Measurements from ENCODE around the gene KCNC1. TPM values are rescaled to one million over a fixed set of nuclear protein-coding genes. Genes with fewer than 3 reads are reported as not detected.

The KCNC1 gene
- total RNA-seq, 2 experiments from 2014 or later: not detected

DNA sequence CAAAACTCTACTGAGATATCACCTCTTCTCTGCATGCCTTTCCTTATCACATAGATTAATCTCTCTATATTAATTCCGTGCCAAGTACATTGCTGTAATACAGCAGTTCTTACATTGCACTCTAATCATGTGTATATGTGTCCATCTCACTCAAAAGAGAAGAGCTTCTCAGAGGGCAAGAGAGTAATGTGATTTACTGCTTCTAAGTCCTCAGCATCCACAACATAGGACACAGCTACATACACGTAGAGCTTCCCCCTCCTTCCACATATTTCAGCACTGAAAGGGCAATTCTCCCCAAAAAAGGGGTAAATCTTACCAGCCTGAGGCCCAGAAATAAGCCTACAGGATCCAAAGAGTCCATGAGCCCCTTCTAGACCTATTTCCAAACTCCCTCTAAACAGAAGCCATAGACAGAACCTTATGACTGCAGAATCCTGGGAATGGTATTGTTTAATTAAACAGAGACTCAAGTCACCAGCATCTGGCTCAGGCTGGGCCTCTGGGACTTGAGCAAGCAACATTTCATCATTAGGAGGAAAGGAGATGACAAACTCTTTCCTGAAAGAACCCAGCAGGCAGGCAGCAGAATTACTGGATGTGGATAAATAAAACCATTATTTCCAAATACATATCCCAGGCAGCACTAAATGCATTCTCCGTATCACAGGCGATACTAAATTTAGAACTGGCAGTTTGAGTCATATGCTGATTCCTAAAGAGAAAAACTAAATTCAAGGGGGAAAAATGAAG, 87.2 kb downstream of the KCNC1 start:
- Mint-ChIP-seq H3K27me3 (no peaks in the 10 kb centered on the region), H3K4me1 (ENCODE audit: low read depth) (no peaks in the 10 kb centered on the region), H3K27ac (no peak overlapping the region), H3K4me3 (no peak overlapping the region), H3K9me3 (no peaks in the 10 kb centered on the region), H3K36me3 (peaks cover 2% of the 10 kb centered on the region)
- ChIA-PET CTCF (no interaction called here), POLR2A (no interaction called here)
- intact Hi-C loops (cut with micrococcal nuclease): no loop called here
- no peak for DNase-seq

DNA sequence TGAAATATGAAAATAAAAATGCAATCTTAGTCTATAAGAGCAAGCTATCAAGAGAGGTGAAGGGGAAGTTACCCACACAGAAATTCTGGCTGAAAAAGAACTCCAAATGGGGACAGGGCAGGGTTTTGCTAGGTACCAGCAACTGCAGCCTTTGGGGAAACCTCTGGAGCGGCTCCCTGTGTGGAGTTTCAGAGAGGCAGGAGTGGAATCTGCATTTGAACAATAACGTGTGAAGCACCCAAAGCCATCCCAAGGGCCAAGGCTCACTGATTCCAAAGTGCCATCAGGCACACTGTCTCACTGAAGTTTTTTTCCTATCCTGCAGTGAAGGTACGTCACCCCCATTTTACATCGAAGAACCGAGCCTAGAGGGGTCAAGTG, 87.8 kb downstream of the KCNC1 start:
- peaks cover 2% of the 10 kb centered on the region for H3K36me3 Mint-ChIP-seq
- no peak overlapping the region for H3K27ac Mint-ChIP-seq
- intact Hi-C loops (cut with micrococcal nuclease): no loop called here
- H3K9me3 Mint-ChIP-seq: no peaks in the 10 kb centered on the region
- POLR2A ChIA-PET: no interaction called here
- no peak for DNase-seq
- no peaks in the 10 kb centered on the region for H3K27me3 Mint-ChIP-seq
- CTCF ChIA-PET: no interaction called here
- no peaks in the 10 kb centered on the region for H3K4me1 Mint-ChIP-seq (ENCODE audit: low read depth)
- no peak overlapping the region for H3K4me3 Mint-ChIP-seq

DNA sequence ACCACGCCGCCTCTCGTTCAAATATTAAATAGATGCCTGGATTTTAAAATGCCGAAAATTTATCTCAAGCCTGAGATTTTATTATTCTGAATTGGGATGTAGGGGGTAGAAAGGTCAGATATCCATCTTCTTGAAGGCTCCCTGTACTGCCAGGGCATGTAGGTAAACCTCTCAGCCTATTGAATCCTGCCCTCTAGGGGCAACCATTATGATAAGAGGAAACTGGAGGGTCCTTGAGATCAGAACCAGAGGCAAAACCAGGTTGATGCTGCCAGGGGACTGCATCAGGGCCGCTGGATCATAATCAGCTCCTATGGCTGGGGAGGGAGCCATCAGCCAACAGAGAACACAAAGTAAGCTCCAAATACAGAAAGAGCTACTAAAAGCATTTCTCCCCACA, 92.4 kb downstream of the KCNC1 start:
- Mint-ChIP-seq H3K4me3 (no peak overlapping the region), H3K36me3 (peaks cover 2% of the 10 kb centered on the region), H3K4me1 (ENCODE audit: low read depth) (no peaks in the 10 kb centered on the region), H3K27ac (no peak overlapping the region), H3K27me3 (no peaks in the 10 kb centered on the region), H3K9me3 (no peaks in the 10 kb centered on the region)
- DNase-seq: no peak
- intact Hi-C loops (cut with micrococcal nuclease): no loop called here
- ChIA-PET CTCF (interaction anchor here (1.0 kb wide), 1 partner anchor 38 kb away, joined by 3 read pairs; no protein-coding TSS in a partner anchor), POLR2A (no interaction called here)

DNA sequence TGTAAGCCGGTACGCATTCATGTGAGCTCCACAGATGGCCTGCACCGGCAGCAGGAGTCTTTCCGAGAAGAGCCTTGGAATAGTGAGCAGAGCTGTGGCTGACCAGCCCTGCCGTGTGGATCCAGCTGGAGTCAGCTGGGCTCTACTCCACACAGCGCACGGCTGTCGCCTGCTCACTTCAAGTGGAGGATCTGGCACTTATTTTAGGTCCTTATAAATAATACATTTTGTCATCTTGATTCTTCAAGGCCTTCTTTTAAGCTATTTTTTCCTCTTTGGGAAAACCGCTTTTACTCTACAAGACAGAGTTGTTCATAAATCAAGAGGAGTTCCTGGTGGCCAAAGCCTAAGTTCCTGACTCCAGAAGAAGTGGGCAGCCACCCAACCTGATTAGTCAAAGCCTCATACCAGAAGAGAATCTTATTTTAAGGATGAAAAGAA, 93.8 kb downstream of the KCNC1 start:
- Mint-ChIP-seq H3K36me3 (peaks cover 6% of the 10 kb centered on the region), H3K4me1 (ENCODE audit: low read depth) (no peaks in the 10 kb centered on the region), H3K9me3 (no peaks in the 10 kb centered on the region), H3K27me3 (no peaks in the 10 kb centered on the region), H3K27ac (no peak overlapping the region), H3K4me3 (no peak overlapping the region)
- ChIA-PET POLR2A (no interaction called here), CTCF (no interaction called here)
- DNase-seq: no peak
- intact Hi-C loops (cut with micrococcal nuclease): no loop called here

- POLR2A ChIA-PET: no interaction called here
Observed at GRCh38 chr11:17831228-17831627, 96.6 kb downstream of the KCNC1 start.

DNA sequence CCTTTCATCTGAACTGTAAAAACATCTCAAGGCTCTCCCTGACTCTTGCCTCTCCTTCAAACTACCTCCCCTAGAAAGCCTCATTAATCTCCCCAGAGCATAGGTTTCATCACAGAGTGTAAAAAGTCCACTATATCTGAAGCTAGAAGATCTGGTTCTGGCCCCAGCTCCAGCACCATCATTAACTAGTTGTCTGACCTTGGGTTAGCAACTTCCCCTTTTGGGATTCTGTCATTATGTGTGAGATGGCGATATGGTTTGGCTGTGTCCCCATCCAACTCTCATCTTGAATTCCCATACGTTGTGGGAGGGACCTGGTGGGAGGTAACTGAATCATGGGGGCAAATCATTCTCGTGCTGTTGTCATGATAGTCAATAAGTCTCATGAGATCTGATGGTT, 97.3 kb downstream of the KCNC1 start:
- DNase-seq: no peak
- Mint-ChIP-seq H3K9me3 (no peaks in the 10 kb centered on the region), H3K36me3 (peaks cover 6% of the 10 kb centered on the region), H3K27me3 (no peaks in the 10 kb centered on the region), H3K4me3 (no peak overlapping the region), H3K4me1 (ENCODE audit: low read depth) (no peaks in the 10 kb centered on the region), H3K27ac (no peak overlapping the region)
- intact Hi-C loops (cut with micrococcal nuclease): no loop called here
- POLR2A ChIA-PET: no interaction called here
- CTCF ChIA-PET: no interaction called here

More at GRCh38 chr11:17831228-17831627, 96.6 kb downstream of the KCNC1 start:
- CTCF ChIA-PET: no interaction called here
- no peaks in the 10 kb centered on the region for H3K4me1 Mint-ChIP-seq (ENCODE audit: low read depth)
- no peak overlapping the region for H3K27ac Mint-ChIP-seq
- intact Hi-C loops (cut with micrococcal nuclease): no loop called here
- H3K4me3 Mint-ChIP-seq: no peak overlapping the region
- H3K36me3 Mint-ChIP-seq: peaks cover 6% of the 10 kb centered on the region
- no peak for DNase-seq
- no peaks in the 10 kb centered on the region for H3K9me3 Mint-ChIP-seq
- H3K27me3 Mint-ChIP-seq: no peaks in the 10 kb centered on the region

Other genes with a start within 250 kb of the KCNC1 start
- not detected for gene USH1C, start 190.4 kb upstream of the KCNC1 start, total RNA-seq
- not detected for gene OTOG, start 187.5 kb upstream of the KCNC1 start, total RNA-seq
- not detected for gene MYOD1, start 15.2 kb upstream of the KCNC1 start, total RNA-seq

Data from activated CD4-positive, alpha-beta memory T cell treated with anti-CD3 and anti-CD28 coated beads for 36 hours (primary cell).